ENCODE measurements around the gene CLIP1.
"Not testable (repeated sequence)": the region's sequence is repeated elsewhere in the genome, so short reads cannot be mapped to it uniquely, and the experiment has no call there.

The CLIP1 gene

GRCh38 chr12:122421821-122422729, at the start of gene CLIP1:
Gene CLIP1, minus strand, starts transcription at chr12:122422669. Its CDS starts 42,217 bp downstream, at chr12:122380452.
- peak in 1 of 2 donors; percentile 21 for DNase-seq (ENCODE audit: low read depth in 2 of 2, low spot score in 1 of 2)

- DNase-seq (ENCODE audit: low read depth in 2 of 2, low spot score in 1 of 2): no peak
Observed at GRCh38 chr12:122471324-122472226, 49.1 kb upstream of the CLIP1 start.

- DNase-seq (ENCODE audit: low read depth in 2 of 2, low spot score in 1 of 2): not testable (repeated sequence)
Observed at GRCh38 chr12:122470576-122470975, 48.1 kb upstream of the CLIP1 start.

DNA sequence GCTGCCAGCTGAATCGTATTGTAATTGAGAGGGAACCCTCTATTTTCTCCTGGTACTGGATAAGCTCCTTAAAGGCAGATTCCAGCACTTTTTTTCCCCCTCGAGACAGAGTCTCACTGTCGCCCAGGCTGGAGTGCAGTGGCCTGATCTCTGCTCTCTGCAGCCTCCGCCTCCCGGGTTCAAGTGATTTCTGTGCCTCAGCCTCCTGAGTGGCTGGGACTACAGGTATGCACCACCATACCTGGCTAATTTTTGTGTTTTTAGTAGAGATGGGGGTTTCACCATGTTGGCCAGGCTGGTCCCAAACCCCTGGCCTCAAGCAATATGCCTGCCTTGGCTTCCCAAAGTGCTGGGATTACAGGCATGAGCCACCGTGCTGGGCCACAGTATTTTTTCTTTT, 47.4 kb upstream of the CLIP1 start:
- DNase-seq (ENCODE audit: low read depth in 2 of 2, low spot score in 1 of 2): not testable (repeated sequence)

DNA sequence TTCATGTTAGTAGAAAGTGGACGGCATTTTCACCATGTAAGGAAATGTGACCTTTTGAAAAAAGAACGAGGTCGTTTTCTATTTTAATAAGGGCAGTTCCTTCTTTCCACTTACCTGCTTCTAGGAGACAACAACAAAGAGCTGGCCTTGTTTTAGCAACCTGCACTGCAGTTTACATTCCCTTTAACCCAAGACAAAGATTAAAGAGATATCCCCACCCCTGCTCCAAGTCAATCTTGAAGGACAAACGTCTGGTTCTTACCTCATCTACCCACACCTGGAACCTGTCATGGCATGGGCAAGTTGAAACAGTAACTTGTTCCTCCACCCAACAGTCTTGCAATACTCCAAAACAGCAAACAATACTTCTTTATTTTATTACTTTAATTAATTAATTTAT, 45.5 kb upstream of the CLIP1 start:
- no peak for DNase-seq (ENCODE audit: low read depth in 2 of 2, low spot score in 1 of 2)

- DNase-seq (ENCODE audit: low read depth in 2 of 2, low spot score in 1 of 2): not testable (repeated sequence)
Observed at GRCh38 chr12:122464317-122465042, 42.0 kb upstream of the CLIP1 start.

DNA sequence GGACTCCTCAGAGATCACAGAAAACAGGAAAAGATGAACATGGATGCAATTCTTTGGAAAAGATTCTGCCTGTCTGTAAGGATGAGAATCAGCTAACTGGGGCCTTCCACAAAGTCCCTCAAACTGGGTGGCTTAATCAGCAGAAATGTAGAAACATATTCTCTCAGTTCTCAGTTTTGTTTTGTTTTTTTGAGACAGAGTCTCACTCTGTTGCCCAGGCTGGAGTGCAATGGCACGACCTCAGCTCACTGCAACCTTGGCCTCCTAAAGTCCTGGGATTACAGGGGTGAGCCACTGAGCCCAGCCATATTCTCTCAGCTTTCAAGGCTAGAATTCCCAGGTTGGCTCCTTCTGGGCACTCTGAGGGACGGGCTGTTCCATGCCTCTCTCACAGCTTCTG, 38.2 kb upstream of the CLIP1 start:
- no peak for DNase-seq (ENCODE audit: low read depth in 2 of 2, low spot score in 1 of 2)

DNA sequence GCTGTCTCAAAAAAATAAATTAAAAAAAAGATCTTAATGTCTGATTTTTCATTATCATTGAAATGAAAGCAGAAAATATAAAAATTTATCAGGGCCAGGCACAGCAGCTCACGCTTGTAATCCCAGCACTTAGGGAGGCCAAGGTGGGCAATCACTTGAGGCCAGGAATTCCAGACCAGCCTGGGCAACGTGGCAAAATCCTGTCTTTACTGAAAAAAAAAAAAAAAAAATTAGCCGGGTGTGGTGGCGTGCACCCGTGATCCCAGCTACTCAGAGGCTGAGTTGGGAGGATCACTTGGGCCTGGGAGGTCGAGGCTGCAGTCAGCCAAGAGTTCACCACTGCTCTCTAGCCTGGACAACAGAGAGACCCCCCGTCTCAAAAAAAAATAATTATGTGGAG, 37.6 kb upstream of the CLIP1 start:
- DNase-seq (ENCODE audit: low read depth in 2 of 2, low spot score in 1 of 2): no peak

- no peak for DNase-seq (ENCODE audit: low read depth in 2 of 2, low spot score in 1 of 2)
Observed at GRCh38 chr12:122459211-122459610, 36.7 kb upstream of the CLIP1 start.

- no peak for DNase-seq (ENCODE audit: low read depth in 2 of 2, low spot score in 1 of 2)
Observed at GRCh38 chr12:122458105-122459035, 35.9 kb upstream of the CLIP1 start.

- DNase-seq (ENCODE audit: low read depth in 2 of 2, low spot score in 1 of 2): no peak
Observed at GRCh38 chr12:122457627-122458026, 35.2 kb upstream of the CLIP1 start.

GRCh38 chr12:122454739-122455138, 32.3 kb upstream of the CLIP1 start:
- no peak for DNase-seq (ENCODE audit: low read depth in 2 of 2, low spot score in 1 of 2)

DNA sequence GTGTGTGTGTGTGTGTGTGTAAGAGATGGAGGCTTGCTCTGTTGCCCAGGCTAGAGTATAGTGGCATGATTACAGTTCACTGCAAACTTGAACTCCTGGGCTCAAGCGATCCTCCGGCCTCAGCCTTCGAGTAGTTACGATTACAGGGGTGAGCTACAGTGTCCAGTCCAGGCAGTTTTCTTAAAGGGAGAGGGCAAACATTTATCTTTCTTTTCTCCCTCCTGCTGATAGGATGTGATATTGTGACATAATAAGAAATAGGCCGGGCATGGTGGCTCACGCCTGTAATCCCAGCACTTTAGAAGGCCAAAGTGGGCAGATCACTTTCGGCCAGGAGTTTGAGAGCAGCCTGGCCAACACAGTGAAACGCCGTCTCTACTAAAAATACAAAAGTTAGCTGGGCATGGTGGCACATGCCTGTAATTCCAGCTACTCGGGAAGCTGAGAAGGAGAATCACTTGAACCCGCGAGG, 31.8 kb upstream of the CLIP1 start:
- no peak for DNase-seq (ENCODE audit: low read depth in 2 of 2, low spot score in 1 of 2)

GRCh38 chr12:122452701-122453285, 30.3 kb upstream of the CLIP1 start:
- DNase-seq (ENCODE audit: low read depth in 2 of 2, low spot score in 1 of 2): no peak

GRCh38 chr12:122449317-122449716, 26.8 kb upstream of the CLIP1 start:
- no peak for DNase-seq (ENCODE audit: low read depth in 2 of 2, low spot score in 1 of 2)

DNA sequence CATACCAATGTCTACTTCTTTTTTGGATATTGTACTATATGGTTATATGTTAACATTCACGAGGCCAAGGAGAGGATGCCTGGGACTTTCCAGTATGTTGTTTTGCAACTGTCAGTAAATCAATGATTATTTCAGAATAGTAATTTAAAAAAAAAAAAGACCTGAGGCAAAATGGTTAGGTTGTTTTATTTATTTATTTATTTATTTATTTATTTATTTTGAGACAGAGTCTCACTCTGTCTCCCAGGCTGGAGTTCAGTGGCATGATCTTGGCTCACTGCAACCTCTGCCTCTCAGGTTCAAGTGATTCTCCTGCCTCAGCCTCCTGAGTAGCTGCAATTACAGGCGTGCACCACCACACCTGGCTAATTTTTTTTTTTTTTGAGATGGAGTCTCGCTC, 25.4 kb upstream of the CLIP1 start:
- DNase-seq (ENCODE audit: low read depth in 2 of 2, low spot score in 1 of 2): not testable (repeated sequence)

DNA sequence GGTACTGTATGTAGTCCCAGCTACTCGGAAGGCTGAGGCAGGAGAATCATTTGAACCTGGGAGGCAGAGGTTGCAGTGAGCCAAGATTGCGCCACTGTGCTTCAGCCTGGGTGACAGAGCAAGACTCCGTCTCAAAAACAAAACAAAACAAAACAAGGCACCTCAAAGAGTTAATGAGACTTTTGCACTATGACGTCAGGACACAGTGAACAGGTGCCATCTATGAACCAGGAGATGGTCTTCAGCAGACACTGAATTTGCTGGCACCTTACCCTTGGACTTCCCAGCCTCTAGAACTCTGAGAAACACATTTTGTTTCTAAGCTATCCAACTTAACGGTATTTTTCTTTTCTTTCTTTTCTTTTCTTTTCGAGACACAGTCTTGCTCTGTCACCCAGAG, 23.9 kb upstream of the CLIP1 start:
- DNase-seq (ENCODE audit: low read depth in 2 of 2, low spot score in 1 of 2): not testable (repeated sequence)

GRCh38 chr12:122444071-122444470, 21.6 kb upstream of the CLIP1 start:
- not testable (repeated sequence) for DNase-seq (ENCODE audit: low read depth in 2 of 2, low spot score in 1 of 2)

DNA sequence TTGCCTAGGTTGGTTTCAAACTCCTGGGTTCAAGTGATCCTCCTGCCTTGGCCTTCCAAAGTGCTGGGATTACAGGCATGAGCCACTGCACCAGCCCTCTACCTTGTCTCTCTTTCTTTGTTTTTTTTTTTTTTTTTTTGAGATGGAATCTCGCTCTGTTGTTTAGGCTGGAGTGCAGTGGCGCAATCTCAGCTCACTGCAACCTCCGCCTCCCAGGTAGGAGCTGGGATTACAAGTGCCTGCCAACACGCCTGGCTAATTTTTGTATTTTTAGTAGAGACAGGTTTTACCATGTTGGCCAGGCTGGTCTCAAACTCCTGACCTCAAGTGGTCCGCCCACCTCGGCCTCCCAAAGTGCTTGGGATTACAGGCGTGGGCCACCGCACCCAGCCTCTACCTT, 16.4 kb upstream of the CLIP1 start:
- not testable (repeated sequence) for DNase-seq (ENCODE audit: low read depth in 2 of 2, low spot score in 1 of 2)

Data from stimulated activated CD8-positive, alpha-beta memory T cell treated with anti-CD3 and anti-CD28 coated beads, Interleukin-4, amount 100 ng/mL, for 1 hour (primary cell).